Fibroblast of peridontal ligament (primary cell): Measurements from ENCODE around the gene HYAL3.

ENCODE experiments used
- DNase-seq: peaks from one replicate; pipeline ENCODE4 v3.0.0-alpha.2; 2010; ENCODE audit errors: extremely low read depth

The HYAL3 gene, protein sequence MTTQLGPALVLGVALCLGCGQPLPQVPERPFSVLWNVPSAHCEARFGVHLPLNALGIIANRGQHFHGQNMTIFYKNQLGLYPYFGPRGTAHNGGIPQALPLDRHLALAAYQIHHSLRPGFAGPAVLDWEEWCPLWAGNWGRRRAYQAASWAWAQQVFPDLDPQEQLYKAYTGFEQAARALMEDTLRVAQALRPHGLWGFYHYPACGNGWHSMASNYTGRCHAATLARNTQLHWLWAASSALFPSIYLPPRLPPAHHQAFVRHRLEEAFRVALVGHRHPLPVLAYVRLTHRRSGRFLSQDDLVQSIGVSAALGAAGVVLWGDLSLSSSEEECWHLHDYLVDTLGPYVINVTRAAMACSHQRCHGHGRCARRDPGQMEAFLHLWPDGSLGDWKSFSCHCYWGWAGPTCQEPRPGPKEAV

DNA sequence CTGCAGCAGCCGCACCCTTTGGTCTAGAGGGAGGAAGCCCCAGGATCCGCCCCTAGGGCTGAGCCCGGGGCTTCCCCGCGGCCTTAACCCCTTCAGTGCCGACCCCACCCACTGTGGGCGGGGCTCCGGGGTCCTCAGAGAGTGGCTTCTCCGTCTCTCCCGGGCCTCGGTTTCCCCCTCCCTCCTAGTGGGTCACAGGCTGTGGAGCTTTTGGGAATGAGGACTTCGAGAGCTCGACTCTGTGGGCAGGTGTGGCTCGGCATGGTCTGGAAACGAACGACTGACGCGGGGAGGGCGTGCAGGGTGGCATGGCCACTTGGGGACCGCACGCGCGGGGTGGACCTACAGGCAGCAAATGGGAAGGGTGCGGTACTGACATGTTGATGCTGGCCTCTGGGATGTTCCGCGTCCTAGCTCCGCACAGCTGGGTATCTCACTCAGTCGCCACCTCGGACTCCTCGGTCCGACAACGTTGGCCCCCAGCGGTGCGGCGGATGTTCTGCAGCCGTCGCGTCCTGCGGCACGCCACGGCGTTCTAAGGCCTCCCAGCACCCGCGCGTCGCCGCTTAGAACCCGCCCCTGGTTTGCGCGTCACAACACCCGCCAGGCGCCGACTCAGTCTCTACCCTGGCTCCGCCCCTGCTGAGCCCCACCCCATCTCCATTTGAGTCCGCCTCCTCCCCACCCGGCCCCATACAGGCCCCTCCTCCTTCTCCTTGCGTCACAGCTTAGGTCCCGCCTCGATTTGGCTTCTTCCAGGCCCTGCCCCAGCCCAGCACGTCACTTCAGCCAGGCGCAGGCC lies at the start of gene HYAL3, which contains the start of gene NAA80:
Gene HYAL3 (minus strand): TSS at position 570 of the 802 bp plus-strand sequence. CDS start 3,803 bp downstream, outside the sequence.
Gene NAA80 (minus strand): TSS at position 570 of the 802 bp plus-strand sequence. CDS start 1,942 bp downstream, outside the sequence.
- DNase-seq: peak; percentile 99

GRCh38 chr3:50347187-50347813 lies 48.1 kb upstream of the HYAL3 start:
- peak; percentile 73 for DNase-seq

- peak; percentile 38 for DNase-seq
Observed at GRCh38 chr3:50345586-50346234, 46.5 kb upstream of the HYAL3 start, which contains the start of gene ZMYND10. ZMYND10 (minus strand) TSS chr3:50345732; CDS start chr3:50345579, 153 bp downstream.

DNA sequence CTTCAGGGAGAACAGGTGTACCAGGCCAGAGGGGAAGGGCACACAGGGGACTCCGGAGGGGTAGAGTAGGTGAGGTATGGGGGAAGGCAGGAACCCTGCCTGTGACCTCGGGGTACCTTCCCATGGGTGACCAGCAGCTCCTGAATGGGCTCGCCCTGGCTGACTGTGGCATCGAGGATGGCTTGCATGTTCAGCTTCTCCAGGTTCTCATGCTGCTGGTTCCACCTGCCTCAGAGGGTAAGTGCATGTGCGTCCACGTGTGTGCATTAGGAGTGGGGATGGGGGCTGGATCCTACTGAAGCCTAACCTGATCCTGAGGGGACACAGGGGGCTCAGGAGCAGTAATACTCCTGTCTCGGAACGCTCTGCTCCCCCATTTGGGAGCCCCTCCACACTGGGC lies 45.8 kb upstream of the HYAL3 start:
- DNase-seq: no peak

DNA sequence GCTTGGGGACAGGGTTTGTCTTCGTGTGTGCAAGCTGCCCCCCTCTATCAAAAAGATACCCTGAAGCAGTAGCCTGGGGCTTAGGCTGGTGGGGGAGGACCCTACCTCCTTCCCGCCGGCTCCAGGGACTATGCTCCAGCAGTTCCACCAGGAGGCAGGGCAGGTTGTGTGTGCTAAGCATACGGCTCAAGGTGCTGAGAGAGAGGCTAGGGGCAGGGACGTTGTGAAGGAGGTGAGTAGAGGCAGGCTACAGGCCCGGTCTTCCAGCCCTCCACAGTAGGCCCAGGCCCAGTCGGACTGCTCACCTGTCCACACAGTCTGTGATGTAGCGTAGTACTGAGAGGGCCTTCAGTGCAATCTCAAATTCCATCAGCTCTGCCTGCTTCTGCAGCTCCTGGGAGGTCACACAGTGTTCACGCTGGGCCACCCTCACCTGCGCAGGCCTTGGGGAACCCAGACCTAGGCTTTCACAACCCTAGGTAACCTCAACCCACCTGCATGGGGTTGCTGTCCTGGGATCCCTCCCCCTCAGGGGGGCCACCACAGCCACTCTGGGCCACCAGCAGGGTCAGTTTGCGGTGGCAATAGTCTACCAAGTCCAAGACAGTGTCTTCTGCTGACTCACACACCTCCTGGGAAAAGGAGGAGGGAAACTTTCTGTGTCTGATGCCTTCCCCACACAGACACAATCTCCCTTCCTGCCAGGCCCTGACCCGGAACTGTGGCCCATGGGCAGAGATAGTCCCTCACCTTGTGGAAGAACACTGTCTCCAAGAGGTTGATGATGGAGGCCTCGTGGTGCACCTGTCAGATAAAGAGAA lies 43.8 kb upstream of the HYAL3 start:
- no peak for DNase-seq

DNA sequence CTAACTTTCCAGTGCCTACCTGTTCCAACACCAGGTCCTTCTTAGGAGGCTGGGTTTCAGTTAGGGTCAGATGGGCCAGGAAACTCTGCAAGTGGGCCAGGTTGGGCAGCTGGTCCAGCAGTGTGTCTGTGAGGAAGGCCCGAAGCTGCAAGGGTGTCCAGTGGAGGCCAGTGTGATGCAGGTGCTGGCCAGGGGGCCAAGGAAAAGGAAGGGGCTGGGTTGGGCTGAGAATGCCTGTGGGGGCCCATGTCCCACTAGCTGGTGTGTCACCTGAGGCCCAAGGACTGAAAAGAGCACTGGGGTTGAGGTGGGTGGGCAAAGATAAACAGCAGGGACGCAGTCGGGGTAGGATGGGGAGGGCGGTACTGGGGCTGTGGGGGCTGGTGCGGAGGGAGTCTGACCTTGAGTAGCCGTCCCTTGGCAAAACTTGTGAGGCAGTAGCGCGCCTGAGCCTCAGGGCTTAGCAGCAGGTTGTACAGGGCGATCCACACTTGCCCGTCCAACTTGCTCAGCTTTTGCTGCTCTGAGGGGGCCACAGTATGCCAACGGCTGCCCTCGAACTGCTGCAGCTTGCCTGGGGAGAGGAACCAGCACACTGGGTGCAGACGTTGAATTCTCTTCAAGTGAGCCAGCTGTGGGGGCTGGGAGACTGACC lies 42.9 kb upstream of the HYAL3 start:
- DNase-seq: no peak

- DNase-seq: no peak
Observed at GRCh38 chr3:50341537-50341936, 42.3 kb upstream of the HYAL3 start.

DNA sequence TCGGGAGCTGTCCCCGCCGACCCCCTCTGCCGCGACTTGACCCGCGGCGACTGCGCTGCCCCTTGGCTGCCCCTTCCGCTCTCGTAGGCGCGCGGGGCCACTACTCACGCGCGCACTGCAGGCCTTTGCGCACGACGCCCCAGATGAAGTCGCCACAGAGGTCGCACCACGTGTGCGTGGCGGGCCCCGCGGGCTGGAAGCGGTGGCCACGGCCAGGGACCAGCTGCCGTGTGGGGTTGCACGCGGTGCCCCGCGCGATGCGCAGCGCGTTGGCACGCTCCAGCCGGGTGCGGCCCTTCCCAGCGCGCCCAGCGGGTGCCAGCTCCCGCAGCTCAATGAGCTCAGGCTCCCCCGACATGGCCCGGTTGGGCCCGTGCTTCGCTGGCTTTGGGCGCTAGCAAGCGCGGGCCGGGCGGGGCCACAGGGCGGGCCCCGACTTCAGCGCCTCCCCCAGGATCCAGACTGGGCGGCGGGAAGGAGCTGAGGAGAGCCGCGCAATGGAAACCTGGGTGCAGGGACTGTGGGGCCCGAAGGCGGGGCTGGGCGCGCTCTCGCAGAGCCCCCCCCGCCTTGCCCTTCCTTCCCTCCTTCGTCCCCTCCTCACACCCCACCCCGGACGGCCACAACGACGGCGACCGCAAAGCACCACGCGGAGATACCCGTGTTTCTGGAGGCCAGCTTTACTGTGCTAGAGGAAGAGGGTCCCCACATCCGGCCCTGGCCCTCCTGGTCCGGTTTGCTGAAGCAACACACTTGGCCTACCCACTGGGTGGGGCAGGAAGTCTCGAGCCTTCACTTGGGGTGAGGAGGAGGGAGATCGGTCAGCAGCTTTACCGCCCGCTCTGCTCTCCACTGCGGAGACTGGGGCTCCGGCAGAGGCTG lies 41.5 kb upstream of the HYAL3 start, which contains the start of gene RASSF1:
Gene RASSF1 (minus strand): TSS at position 389 of the 882 bp plus-strand sequence. CDS start 31 bp downstream, at position 358.
- peak; percentile 37 for DNase-seq

DNA sequence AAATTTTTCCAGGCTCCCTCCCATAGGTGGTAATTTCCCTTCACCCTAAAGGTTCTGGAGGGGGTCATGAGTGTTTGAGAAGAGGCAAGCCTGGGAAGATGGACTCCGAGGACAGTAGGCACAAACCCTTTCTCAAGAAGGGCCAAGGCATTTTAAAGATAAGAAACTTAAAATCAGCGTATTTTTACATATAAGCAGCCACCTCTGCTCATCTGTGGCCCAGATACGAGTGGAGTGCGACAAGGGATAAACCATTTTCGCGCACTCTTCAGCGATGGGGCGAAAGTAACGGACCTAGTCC lies 40.9 kb upstream of the HYAL3 start:
- DNase-seq: no peak

- peak; percentile 36 for DNase-seq
Observed at GRCh38 chr3:50339485-50340146, 40.4 kb upstream of the HYAL3 start.

DNA sequence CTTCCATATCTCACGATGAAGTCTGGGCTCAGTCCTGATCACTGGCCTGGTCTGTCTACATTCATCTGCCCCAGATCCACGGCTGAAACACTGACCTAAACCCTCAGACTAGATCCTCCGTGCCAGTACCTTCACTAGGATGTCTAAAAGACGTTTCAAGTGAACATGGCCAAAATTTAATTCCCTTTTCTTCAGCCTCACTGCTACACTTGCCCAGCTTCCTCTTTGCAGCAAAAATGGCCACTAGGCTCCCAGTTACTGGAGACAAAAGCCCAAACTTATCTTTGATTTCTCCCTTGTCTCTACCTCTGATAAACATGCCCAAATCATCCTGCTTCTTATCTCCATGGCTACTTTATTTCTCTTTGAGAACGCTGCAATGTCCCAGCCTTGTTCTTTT lies 39.8 kb upstream of the HYAL3 start:
- DNase-seq: no peak

DNA sequence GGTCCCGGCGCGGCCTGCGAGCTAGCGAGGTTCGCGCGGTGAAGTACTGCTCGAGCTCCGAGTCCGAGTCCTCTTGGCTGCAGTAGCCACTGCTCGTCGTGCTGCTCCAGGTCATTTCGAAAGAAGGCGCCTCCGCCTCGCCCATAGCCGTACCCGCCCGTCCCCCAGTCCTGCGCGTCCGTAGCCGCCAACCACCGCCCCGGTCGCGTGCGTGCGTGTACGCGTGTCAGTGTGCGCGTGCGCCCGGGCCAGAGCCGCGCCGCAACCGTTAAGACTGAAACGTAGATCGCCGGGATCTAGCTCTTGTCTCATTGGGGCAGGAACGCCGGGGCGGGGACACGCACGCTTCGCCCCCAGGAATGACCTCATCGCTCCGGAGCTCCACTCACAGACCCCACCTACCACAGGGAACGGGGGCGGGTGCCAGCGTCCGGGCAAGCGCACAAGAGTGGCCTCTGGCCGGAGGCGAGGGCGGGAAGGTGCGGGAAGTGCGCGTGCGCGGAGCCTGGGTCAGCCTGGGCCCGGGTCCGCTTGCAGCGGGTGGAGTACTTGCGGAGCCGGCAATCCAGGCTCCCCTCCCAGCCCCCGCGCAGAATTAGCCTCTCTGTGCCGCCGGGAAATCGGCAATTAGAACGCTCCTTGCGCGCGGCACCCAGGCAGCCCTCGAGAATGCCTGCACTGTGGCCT lies 38.1 kb upstream of the HYAL3 start:
- peak; percentile 99 for DNase-seq

DNA sequence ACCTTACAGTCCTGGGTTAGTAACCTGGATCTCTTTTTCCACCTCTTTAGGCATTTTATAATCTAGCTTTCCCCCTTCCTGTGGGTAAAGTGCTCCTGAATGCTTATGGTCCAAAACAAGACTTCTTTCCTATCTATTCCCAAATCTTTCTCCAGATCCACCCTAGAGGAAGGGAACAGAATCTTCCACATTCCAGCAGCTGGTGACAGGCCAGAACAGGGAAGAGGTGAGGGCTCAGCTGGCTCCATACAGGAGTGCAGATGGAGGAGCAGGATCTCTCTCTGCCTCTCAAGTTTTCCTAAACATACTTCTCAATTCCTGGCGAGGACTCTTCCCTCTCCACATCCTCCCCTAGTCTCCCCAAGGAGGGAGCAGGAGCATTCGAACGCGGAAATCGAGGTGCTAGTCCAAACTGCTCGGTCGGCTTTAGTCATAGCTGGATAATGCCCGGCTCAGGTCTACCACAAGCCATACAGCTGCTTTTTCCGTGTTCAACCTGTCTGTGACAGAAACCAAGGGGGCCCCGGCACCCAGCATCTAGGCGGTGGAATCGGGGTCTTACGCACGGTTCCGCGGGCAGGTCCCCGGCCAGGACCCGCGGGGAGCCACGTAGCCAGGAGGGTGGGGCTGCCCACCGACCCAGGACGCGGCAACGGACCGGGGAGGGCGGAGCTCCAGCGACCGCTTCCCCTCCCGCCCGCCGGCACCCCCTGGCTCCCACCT lies 37.4 kb upstream of the HYAL3 start:
- peak; percentile 30 for DNase-seq

- no peak for DNase-seq
Observed at GRCh38 chr3:50334339-50335075, 35.3 kb upstream of the HYAL3 start.

DNA sequence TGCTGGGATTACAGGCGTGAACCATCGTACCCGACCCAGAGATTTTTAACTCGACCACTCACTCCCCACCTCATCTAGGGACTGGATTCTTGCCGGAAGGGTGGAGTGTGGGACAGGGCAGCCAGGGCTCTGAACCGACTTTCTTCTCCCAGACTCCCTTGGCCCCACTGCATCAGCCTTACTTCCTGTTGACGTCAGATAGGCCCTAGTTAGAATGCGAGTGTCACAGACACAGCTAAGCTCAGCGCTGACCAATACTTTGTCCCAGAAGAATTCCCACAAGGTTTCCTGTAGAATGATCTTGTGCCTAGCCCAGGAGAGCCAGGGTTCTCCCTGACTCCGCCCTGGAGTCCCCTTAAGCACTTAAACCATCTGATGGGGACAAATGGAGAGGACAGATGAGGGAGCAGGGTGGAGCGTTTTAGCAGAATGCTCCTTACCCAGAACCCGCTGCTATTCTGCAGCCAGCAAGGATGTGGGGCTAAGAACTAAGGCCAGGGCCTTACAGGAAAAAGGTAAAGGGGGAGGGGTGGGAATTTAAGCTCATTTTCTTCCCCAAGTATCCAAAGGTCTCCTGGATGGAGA lies 34.6 kb upstream of the HYAL3 start:
- peak; percentile 51 for DNase-seq

DNA sequence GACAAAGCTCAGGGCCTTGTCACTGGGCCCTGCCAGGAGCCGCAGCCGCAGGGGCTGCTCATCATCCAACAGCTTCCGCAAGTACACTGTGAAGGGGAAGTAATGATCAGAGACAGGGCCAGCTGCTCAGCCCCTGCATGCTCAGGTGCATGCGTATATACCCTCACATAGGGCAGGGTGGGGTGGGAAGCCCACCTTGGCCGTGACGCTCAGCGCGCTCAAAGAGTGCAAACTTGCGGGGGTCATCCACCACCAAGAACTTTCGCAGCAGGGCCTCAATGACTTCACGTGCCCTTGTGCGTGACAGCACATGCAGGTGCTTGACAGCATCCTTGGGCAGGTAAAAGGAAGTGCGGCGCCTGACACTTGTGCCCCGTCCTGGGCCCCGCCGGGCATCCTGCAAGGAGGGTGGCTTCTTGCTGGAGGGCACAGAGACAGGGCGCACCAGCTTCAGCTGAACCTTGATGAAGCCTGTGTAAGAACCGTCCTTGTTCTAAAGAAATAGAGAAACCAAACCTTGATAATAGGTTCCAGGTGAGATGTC lies 32.2 kb upstream of the HYAL3 start:
- DNase-seq: no peak
